Measurements from ENCODE around the gene HIVEP3.

DNA sequence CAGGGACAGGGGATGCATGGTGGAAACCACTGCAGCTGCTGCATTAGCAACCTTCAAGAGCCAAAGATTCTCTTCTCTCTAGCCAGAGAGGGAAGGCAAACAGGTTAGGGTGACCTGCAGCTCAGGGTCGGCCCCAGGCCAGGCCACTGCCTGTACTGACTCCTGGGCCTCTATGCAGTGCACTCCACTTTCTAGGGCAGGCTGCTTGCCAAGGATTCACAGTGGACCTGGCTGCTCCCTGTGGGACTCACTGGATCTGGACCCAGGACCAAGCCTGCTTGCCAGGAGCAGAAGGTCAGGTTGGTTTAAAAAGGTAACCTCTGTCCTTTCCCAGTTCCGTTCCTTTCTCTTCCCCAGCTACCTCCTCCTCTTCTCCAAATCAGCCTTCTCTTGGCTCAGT, 52.4 kb downstream of the HIVEP3 start:
- TF ChIP-seq, protein P1, sequence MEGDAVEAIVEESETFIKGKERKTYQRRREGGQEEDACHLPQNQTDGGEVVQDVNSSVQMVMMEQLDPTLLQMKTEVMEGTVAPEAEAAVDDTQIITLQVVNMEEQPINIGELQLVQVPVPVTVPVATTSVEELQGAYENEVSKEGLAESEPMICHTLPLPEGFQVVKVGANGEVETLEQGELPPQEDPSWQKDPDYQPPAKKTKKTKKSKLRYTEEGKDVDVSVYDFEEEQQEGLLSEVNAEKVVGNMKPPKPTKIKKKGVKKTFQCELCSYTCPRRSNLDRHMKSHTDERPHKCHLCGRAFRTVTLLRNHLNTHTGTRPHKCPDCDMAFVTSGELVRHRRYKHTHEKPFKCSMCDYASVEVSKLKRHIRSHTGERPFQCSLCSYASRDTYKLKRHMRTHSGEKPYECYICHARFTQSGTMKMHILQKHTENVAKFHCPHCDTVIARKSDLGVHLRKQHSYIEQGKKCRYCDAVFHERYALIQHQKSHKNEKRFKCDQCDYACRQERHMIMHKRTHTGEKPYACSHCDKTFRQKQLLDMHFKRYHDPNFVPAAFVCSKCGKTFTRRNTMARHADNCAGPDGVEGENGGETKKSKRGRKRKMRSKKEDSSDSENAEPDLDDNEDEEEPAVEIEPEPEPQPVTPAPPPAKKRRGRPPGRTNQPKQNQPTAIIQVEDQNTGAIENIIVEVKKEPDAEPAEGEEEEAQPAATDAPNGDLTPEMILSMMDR (conservative IDR thresholded peaks at IDR 0.05; ENCODE audit: low read length), result no peak
- TF ChIP-seq EZH2phosphoT487 (IDR thresholded peaks at IDR 0.05; ENCODE audit: borderline replicate concordance), result no peak

Measured in Loucy (cell line).